HepG2 (cell line): ENCODE data around the gene SPTA1.

Experiments
- ARID2 ChIP-seq: sonication (generic); formaldehyde crosslinking; IDR thresholded peaks from 2 replicates; pipeline ENCODE4 v1.8.1; 2022; ENCODE audit warnings: mild to moderate bottlenecking, missing genetic modification reagents, borderline replicate concordance
- HDAC6 ChIP-seq: fragments of 200-600 bp; sonication (generic); IDR thresholded peaks from 2 replicates; pipeline ENCODE4 v1.7.0; 2017; ENCODE audit warnings: mild to moderate bottlenecking, antibody characterized with exemption, low read length, low read depth
- RARA ChIP-seq: IDR thresholded peaks from 2 replicates; pipeline ENCODE4 v1.6.1; 2016; ENCODE audit warnings: missing genetic modification reagents, missing compliant biosample characterization
- SP1 ChIP-seq, 2 experiments: fragments of 450-650 bp in 1 of 2; sonication (generic) in 1 of 2; formaldehyde crosslinking in 1 of 2; IDR thresholded peaks; 2 replicates each; pipeline versions ENCODE4 v1.4.0 to v1.6.1; 2016 to 2020; ENCODE audit warnings: missing genetic modification reagents in 1 of 2
- THAP9 ChIP-seq: sonication (generic); formaldehyde crosslinking; IDR thresholded peaks from 2 replicates; pipeline ENCODE4; 2020; ENCODE audit warnings: missing genetic modification reagents, mild to moderate bottlenecking, borderline replicate concordance
- ZNF44 ChIP-seq: sonication (generic); formaldehyde crosslinking; IDR thresholded peaks from 2 replicates; pipeline ENCODE4 v1.5.1; 2020; ENCODE audit warnings: mild to moderate bottlenecking, missing genetic modification reagents
- ZNF572 ChIP-seq: sonication (generic); formaldehyde crosslinking; IDR thresholded peaks from 2 replicates; pipeline ENCODE4 v1.5.1; 2020; ENCODE audit warnings: mild to moderate bottlenecking, missing genetic modification reagents
- TF ChIP-seq, protein P1 (sequence below): sonication (generic); formaldehyde crosslinking; IDR thresholded peaks from 2 replicates; pipeline ENCODE4 v1.5.0; 2020; ENCODE audit warnings: mild to moderate bottlenecking, missing genetic modification reagents, moderate library complexity

- TF ChIP-seq, protein P1, sequence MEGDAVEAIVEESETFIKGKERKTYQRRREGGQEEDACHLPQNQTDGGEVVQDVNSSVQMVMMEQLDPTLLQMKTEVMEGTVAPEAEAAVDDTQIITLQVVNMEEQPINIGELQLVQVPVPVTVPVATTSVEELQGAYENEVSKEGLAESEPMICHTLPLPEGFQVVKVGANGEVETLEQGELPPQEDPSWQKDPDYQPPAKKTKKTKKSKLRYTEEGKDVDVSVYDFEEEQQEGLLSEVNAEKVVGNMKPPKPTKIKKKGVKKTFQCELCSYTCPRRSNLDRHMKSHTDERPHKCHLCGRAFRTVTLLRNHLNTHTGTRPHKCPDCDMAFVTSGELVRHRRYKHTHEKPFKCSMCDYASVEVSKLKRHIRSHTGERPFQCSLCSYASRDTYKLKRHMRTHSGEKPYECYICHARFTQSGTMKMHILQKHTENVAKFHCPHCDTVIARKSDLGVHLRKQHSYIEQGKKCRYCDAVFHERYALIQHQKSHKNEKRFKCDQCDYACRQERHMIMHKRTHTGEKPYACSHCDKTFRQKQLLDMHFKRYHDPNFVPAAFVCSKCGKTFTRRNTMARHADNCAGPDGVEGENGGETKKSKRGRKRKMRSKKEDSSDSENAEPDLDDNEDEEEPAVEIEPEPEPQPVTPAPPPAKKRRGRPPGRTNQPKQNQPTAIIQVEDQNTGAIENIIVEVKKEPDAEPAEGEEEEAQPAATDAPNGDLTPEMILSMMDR (CRISPR knock-in tag) = no peak
- TF ChIP-seq ARID2 (no peak), ZNF44 (CRISPR knock-in tag) (no peak), ZNF572 (CRISPR knock-in tag) (no peak), SP1 (IDR thresholded peaks at IDR 0.05) (no peak), SP1 (CRISPR knock-in tag; IDR thresholded peaks at IDR 0.05) (no peak), RARA (CRISPR knock-in tag) (no peak), HDAC6 (no peak), THAP9 (no peak)
These were observed 42.1 kb downstream of the SPTA1 start for GRCh38 chr1:158644449-158644848.
